Mucosa of descending colon (tissue), 3 donors: Measurements from ENCODE around the gene LRRC28. TPM values are rescaled to one million over a fixed set of nuclear protein-coding genes. Genes with fewer than 3 reads are reported as not detected.

Source experiments
- ATAC-seq: fragments of 200-7000 bp; cut with Tn5 transposase; one replicate; pipeline ENCODE4 v1.9.1; 2020; ENCODE audit warnings: mild to moderate bottlenecking, moderate library complexity
- DNase-seq, 3 donors: peaks; one replicate each; pipeline ENCODE4 v3.0.0-alpha.2; 2020
- H3K36me3 ChIP-seq: fragments of 200-600 bp; one replicate; pipeline ENCODE4 v1.8.0; 2021; ENCODE audit warnings: low read depth, mild to moderate bottlenecking
- H3K4me1 ChIP-seq: fragments of 200-600 bp; one replicate; pipeline ENCODE4 v1.8.0; 2021; ENCODE audit warnings: low read depth, mild to moderate bottlenecking
- H3K4me3 ChIP-seq: fragments of 200-600 bp; one replicate; pipeline ENCODE4 v1.8.0; 2021; ENCODE audit warnings: mild to moderate bottlenecking
- H3K9me3 ChIP-seq: fragments of 200-600 bp; one replicate; pipeline ENCODE4 v1.8.0; 2021; ENCODE audit warnings: mild to moderate bottlenecking
- intact Hi-C, 2 donors: fragments of 100-400 bp; cut with DNase I in 1 of 2; cut with micrococcal nuclease in 1 of 2; formaldehyde crosslinking; loops; one replicate each; pipeline versions ENCODE4 v1.11.0 to v1.11.1; 2022; cut with DNase I, micrococcal nuclease
- total RNA-seq, 3 donors: library from RNA; stranded (reverse); fragmentation: NEBNext Ultra II Directional in 2 of 3; extraction: Animal tissue kit (Norgen Biotek cat#: 25700) in 2 of 3; gene quantifications; one replicate each; pipeline versions ENCODE4 v1.2.1 to v1.2.4, GENCODE V29; 2021 to 2023
- TF ChIP-seq, protein P1 (sequence below): fragments of 200-600 bp; IDR thresholded peaks from one replicate; pipeline ENCODE4 v1.8.0; 2022; ENCODE audit warnings: antibody characterized with exemption, mild to moderate bottlenecking
- donor health status: DM: no; HTN: no; CAD: no; lungs with moderate emphysema.
- donor health status: DM: no; HTN: no; CAD: no.
- donor health status: DM: no; HTN: yes; CAD: no.

Gene LRRC28
- total RNA-seq, 3 donors from 2014 or later: 26.0 to 41.6 (median 27.7) TPM

DNA sequence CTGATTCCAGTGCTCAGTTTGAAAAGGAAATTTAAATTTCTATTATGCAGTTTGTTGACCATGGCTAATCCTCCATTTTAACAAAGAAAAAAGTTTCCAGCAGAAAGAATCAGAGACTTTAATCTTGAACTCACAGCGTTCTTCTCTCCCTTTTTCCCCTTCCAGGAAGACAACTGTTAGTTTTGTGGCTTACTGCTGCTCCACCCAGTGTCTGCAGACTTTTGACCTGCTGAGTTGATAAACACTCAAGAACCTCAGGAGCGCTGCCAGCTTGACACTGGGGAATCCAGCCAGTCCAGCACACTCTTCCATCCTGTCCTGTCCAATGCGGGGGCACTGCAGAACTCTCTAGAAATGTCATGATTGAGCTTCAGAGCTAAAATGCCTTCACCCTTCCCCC, 134.6 kb downstream of the LRRC28 start:
- ATAC-seq (peak; percentile 98), DNase-seq (peak; percentile 69 to 91 (median 76))
- Histone ChIP-seq H3K4me1 (peaks cover 8% of the 10 kb centered on the region), H3K36me3 (no peaks in the 10 kb centered on the region), H3K4me3 (no peak overlapping the region), H3K9me3 (no peaks in the 10 kb centered on the region)
- TF ChIP-seq, protein P1, sequence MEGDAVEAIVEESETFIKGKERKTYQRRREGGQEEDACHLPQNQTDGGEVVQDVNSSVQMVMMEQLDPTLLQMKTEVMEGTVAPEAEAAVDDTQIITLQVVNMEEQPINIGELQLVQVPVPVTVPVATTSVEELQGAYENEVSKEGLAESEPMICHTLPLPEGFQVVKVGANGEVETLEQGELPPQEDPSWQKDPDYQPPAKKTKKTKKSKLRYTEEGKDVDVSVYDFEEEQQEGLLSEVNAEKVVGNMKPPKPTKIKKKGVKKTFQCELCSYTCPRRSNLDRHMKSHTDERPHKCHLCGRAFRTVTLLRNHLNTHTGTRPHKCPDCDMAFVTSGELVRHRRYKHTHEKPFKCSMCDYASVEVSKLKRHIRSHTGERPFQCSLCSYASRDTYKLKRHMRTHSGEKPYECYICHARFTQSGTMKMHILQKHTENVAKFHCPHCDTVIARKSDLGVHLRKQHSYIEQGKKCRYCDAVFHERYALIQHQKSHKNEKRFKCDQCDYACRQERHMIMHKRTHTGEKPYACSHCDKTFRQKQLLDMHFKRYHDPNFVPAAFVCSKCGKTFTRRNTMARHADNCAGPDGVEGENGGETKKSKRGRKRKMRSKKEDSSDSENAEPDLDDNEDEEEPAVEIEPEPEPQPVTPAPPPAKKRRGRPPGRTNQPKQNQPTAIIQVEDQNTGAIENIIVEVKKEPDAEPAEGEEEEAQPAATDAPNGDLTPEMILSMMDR: no peak
- intact Hi-C loops: no loop called here

- intact Hi-C loops: no loop called here
- ATAC-seq: peak; percentile 7
- H3K4me1 ChIP-seq: peaks cover 8% of the 10 kb centered on the region
- no peak for DNase-seq
- TF ChIP-seq, protein P1: no peak
- H3K36me3 ChIP-seq: no peaks in the 10 kb centered on the region
- H3K9me3 ChIP-seq: no peaks in the 10 kb centered on the region
- H3K4me3 ChIP-seq: no peak overlapping the region
Observed at GRCh38 chr15:99386391-99386790, 135.1 kb downstream of the LRRC28 start.

- Histone ChIP-seq H3K4me3 (no peak overlapping the region), H3K36me3 (no peaks in the 10 kb centered on the region), H3K4me1 (peaks cover 8% of the 10 kb centered on the region), H3K9me3 (no peaks in the 10 kb centered on the region)
- intact Hi-C loops: no loop called here
- no peak for DNase-seq
- no peak for ATAC-seq
- TF ChIP-seq, protein P1: no peak
Observed at GRCh38 chr15:99387421-99388168, 136.3 kb downstream of the LRRC28 start.

GRCh38 chr15:99390667-99391066, 139.4 kb downstream of the LRRC28 start:
- ATAC-seq: no peak

GRCh38 chr15:99393641-99394040, 142.4 kb downstream of the LRRC28 start:
- intact Hi-C loops: no loop called here
- H3K4me1 ChIP-seq: no peaks in the 10 kb centered on the region
- no peaks in the 10 kb centered on the region for H3K36me3 ChIP-seq
- TF ChIP-seq, protein P1: no peak
- DNase-seq (no peak), ATAC-seq (peak; percentile 45)
- H3K4me3 ChIP-seq: no peak overlapping the region
- no peaks in the 10 kb centered on the region for H3K9me3 ChIP-seq

More at GRCh38 chr15:99390667-99391066, 139.4 kb downstream of the LRRC28 start:
- Histone ChIP-seq H3K36me3 (no peaks in the 10 kb centered on the region), H3K4me3 (no peak overlapping the region), H3K9me3 (no peaks in the 10 kb centered on the region), H3K4me1 (peaks cover 1% of the 10 kb centered on the region)
- DNase-seq: no peak
- intact Hi-C loops: no loop called here
- TF ChIP-seq, protein P1: no peak
